ENCODE data around the gene SLC46A1.

SLC46A1 gene

DNA sequence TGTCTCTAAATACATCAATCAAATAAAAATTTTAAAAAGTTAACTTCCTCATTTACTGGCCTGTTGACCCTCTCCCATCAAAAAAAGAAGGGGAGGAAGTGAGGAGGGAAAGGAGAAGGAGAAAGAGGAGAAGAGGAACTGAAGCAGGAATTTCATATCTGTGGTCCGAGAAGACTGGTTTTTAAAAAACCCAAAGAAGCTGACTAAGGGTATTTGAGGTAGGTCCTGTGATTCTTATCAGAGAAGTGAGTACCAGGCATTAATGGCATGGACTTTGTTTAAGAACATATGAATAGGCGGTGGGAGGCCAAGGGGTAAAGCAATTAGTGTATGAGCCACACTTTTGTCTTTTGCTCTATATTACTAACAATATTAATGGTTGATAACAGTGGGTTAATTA lies 2.0 kb downstream of the SLC46A1 start:
- DNase-seq, result no peak

DNA sequence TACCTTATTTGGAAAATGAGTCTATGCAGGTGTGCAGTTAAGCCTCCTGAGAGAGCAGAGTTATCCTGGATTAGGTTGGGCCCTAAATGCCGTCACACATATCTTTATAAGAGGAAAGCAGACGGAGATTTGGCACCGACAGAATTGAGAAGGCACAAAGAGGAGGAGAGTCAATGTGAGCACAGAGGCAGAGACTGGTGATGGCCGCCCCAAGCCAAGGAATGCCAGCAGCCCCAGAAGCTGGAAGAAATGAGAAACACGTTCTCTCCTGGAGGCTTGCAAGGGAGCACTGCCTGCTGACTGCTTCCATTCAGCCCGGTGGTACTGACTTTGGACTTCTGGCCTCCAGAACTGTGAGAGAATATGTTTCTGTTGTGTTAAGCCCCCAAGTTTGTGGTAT lies 3.2 kb downstream of the SLC46A1 start:
- DNase-seq, result no peak

DNA sequence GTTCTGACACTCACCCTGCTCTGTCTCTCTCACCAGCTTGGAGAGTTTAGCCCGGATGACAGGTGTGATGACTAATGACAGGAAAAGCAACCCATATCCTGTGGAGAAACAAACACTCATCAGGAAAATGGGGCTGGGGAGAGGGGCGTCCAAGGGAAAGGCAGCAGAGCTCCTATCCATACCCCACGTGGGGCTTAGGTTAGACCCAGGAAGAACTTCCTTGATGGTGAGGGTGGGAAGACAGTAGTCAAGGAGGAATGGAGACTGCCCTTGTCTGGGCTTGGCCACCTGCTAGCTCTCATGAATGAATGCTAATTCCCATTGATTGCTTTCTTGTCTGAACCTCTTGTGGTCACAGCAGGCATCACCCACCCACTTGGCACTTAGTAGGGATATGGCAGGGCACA lies 3.8 kb downstream of the SLC46A1 start:
- no peak for DNase-seq

DNA sequence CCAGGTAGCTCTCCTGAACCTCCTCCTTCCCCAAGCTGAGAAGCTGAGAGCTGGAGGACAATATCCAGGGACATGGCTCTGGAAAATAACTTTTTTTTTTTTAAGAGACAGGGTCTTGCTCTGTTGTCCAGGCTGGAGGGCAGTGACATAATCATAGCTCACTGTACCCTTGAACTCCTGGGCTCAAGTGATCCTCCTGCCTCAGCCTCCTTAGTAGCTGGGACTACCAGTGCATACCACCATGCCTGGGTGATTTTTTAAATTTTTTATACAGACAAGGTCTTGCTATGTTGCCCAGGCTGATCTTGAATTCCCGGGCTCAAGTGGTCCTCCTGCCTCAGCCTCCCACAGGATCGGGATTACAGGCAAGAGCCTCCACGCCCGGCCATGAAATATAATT lies 6.2 kb downstream of the SLC46A1 start:
- no peak for DNase-seq

DNA sequence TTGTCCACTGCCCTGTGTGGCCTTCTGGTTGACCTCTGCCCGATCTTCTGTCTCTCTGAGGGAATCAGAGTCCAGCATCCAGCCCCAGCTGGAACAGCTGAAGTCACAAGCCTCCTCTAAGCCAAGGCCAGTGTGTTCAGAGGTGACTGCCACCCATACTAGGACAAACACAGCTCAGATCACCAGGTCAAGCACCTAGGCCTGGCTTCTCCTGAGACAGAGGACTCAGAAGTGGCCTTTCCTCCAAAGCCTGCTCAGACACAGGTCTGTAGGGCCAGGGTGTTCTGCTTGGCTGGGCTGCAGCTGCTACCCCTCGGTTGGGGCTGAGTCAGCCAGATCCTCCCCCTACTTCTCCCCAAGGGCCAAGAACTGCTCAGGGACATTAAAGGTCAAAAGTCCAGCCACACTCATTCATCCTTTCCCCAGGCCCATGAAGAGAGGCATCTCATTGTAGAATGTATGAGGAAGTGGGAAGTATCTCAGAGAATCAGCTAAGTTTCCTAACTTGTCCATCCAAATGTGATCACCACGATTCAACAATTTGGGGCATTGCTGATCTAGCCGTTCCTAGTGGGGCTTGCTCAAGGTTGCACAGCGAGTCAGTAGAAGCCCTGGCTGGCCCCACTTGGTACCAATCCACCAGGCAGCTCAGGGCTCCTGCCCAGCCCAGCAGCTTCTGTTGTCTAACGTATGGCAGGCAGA lies 7.6 kb downstream of the SLC46A1 start:
- DNase-seq, result no peak

DNA sequence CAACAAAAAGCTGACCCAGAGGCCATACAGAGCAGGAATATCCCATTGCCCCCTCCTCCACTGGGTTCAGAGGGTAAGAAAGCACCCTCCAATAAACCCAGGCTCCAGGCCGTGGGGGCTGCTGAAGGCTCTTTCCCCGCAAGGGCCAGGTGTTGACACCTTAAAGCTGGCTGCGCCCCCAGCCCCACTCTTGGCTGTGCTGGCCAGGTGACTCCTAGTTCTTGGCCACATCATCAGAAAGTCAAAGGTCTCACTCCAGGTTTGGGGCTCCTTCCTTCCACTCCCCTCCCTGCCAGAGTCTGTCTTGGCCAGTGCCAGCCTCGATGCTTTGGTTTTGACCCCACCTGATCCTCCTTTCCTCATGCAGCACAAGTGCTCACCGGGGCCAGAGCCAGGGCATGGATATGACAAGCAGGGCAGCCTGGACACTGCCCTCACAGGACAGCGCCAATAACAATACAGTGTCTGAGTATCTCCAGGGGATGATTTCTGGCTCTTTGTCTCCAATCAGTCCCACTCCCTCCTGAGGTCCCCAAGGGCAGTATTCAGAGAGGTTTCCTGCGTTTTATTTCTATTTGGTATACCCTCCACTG lies 8.2 kb downstream of the SLC46A1 start:
- no peak for DNase-seq

GRCh38 chr17:28397275-28397674 lies 8.7 kb downstream of the SLC46A1 start:
- no peak for DNase-seq

GRCh38 chr17:28396635-28397239 lies 9.3 kb downstream of the SLC46A1 start:
- no peak for DNase-seq

DNA sequence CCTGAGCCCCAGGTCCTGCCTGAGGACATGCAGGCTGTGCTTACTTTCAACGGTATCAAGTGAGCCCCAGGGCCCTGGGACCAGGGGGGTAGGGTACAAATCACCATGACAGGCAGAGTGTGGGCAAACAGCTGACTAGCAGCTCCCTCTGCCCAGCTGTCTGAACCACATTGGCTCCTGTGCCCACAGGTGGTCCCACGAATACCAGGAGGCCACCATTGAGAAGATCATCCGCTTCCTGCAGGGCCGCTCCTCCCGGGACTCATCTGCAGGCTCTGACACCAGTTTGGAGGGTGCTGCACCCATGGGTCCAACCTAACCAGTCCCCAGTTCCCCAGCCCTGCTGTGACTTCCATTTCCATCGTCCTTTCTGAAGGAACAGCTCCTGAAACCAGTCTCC lies 10.0 kb downstream of the SLC46A1 start:
- DNase-seq, result no peak

- DNase-seq, result no peak
These were observed 10.6 kb downstream of the SLC46A1 start for GRCh38 chr17:28395426-28395825.

DNA sequence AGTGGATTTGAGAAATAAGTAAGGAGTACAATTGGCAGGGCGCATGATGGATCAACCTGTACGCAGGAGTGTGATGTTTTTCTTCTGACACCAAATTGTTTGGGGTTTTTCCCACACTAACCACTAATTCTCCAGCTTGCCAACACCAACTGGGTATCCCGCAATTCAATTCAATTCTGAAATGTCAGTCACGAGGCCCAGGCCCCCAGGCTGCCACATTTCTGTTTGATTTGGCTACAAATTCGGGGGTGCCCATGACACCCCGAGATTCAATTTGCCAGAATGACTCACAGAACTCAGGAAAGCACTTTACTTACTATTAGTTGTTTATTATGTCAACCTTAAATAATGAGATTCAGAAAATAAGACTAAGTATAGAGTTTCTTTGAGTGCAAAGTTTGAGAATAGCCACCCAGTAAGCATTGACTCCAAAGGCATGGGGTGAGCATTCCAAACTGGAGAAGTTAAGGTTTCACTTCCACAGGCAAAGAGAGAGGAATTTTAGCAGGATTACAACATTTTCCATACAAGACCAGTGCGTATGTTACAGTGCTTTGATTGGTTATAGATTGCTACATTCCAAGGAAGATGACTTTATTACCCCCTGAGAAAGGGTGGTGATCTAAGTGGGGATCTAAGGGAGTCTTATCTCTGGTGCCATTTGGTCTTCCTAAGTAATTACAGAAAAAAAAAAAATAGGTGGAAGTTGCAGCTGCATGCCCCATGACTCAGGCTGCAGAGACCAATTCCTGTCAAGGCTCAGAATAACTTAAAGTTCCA lies 11.5 kb downstream of the SLC46A1 start:
- no peak for DNase-seq

DNA sequence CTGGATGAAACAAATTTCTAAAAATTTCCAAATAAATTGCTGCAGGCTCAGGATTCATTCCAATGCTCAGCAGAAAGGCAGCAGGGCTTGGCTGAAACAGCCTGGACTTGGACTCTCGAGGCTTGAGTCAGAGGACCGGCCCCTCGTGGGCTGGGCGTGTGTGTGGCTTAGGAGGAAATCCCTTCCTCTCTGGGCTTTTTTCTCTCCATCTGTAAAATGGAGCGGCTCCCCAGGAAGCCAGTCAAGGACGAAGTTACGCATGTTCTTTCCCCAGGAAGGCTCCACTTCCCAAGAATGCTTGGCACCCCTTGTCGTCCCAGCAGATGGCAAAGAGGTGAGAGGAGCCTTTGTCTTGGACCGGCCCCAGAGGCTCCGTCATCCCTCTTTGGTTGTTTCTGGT lies 13.5 kb downstream of the SLC46A1 start:
- DNase-seq, result no peak

DNA sequence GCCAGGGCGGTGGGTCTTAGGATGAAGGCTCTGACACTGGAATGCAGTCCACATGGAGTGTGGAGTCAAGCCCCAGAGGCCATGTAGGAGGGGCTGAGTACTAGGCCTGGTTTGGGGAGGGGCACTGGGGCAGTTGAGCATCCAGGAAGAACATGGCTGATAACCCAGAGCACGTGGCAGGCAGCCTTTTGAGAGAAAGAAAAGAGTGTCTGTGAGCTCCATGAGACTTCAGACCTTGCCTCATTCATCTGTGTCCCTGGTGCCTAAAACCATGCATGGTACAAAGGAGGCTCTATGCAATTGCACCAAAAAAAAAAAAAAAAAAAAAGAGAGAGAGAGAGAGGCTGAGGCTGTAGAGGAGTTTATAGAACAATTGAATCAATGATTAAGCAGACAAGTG lies 14.6 kb downstream of the SLC46A1 start:
- DNase-seq, result no peak

DNA sequence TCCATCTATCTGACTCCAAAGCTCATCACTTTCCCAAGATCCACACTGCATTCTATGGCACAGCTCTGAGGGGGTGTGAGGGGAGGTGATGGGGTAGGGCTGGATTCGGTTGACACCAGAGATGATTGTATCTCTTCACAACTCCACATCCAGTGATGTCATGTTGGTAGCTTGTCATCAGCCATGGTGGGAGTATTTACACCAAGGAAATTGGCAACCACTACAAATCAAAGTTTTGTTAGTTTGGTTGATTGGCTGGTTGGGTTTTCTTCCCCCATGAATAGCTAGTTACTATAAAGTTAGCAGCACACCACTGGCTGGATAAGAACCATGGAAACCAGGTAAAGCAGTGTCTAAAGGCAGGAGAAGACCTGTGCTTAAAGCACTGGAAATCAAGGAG lies 15.0 kb downstream of the SLC46A1 start:
- DNase-seq, result no peak

- DNase-seq, result no peak
These were observed 15.4 kb downstream of the SLC46A1 start for GRCh38 chr17:28390563-28390962.

GRCh38 chr17:28390141-28390540 lies 15.9 kb downstream of the SLC46A1 start:
- no peak for DNase-seq

- no peak for DNase-seq
These were observed 17.9 kb downstream of the SLC46A1 start for GRCh38 chr17:28388106-28388505.

- no peak for DNase-seq
These were observed 19.6 kb downstream of the SLC46A1 start for GRCh38 chr17:28386391-28386790.

DNA sequence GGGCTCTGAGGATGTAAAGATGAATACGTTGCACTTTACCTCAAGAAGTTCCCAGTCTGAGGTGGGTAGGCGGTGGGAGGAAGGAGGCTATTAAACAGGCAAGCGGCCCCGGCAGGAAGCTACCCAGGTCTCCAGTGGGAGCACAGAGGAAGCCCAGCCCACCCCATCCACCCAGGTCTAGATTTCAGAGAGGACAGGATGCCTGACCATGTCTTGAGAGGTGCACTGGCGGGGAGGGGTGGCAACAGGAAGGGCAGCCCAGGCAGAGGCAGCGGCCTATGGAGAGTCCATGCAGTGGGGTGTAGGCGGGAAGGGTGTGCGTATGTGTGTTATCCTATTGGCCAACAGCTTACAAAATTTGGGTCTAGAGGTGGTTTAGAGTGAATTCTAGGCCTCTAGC lies 20.6 kb downstream of the SLC46A1 start:
- DNase-seq, result peak; percentile 44

GRCh38 chr17:28385037-28385400 lies 21.0 kb downstream of the SLC46A1 start:
- DNase-seq, result no peak

GRCh38 chr17:28384281-28385036 lies 21.6 kb downstream of the SLC46A1 start:
- DNase-seq, result peak; percentile 78

- peak; percentile 63 for DNase-seq
These were observed 24.7 kb downstream of the SLC46A1 start for GRCh38 chr17:28381141-28381825.
